Suprapubic skin (tissue), 4 donors: ENCODE results near the gene MMP26.

Experiments used
- EP300 ChIP-seq: sonication (generic); formaldehyde crosslinking; IDR thresholded peaks from one replicate; pipeline ENCODE4 v1.6.1; 2017; ENCODE audit warnings: antibody characterized with exemption
- POLR2AphosphoS5 ChIP-seq, 3 donors: sonication (generic); formaldehyde crosslinking; IDR thresholded peaks; one replicate each; pipeline ENCODE4 v1.6.1; 2017; ENCODE audit warnings: antibody characterized with exemption in 3 of 3
- TF ChIP-seq, protein P1 (sequence below), 2 donors: fragments of 200-600 bp in 1 of 2; fragments of 450-650 bp in 1 of 2; sonication (generic) in 1 of 2; IDR thresholded peaks; one replicate each; pipeline ENCODE4 v1.5.1; 2016 to 2019; ENCODE audit warnings: antibody characterized with exemption in 2 of 2, mild to moderate bottlenecking in 1 of 2, moderate library complexity in 1 of 2

- TF ChIP-seq, protein P1, sequence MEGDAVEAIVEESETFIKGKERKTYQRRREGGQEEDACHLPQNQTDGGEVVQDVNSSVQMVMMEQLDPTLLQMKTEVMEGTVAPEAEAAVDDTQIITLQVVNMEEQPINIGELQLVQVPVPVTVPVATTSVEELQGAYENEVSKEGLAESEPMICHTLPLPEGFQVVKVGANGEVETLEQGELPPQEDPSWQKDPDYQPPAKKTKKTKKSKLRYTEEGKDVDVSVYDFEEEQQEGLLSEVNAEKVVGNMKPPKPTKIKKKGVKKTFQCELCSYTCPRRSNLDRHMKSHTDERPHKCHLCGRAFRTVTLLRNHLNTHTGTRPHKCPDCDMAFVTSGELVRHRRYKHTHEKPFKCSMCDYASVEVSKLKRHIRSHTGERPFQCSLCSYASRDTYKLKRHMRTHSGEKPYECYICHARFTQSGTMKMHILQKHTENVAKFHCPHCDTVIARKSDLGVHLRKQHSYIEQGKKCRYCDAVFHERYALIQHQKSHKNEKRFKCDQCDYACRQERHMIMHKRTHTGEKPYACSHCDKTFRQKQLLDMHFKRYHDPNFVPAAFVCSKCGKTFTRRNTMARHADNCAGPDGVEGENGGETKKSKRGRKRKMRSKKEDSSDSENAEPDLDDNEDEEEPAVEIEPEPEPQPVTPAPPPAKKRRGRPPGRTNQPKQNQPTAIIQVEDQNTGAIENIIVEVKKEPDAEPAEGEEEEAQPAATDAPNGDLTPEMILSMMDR (IDR thresholded peaks at IDR 0.05), result no peak
- TF ChIP-seq POLR2AphosphoS5 (IDR thresholded peaks at IDR 0.05) (no peak), EP300 (no peak)
Measured at GRCh38 chr11:4664786-4665185, 39.8 kb upstream of the MMP26 start.
